Stimulated activated CD4-positive, alpha-beta T cell treated with anti-CD3 and anti-CD28 coated beads, Interleukin-4, amount 100 ng/mL, for 48 hours (primary cell): ENCODE results near the gene HERC4.

ENCODE experiments used
- DNase-seq, 2 donors: peaks; one replicate each; pipeline ENCODE4 v3.0.0-alpha.2; 2020; ENCODE audit warnings: low read depth in 2 of 2

Gene HERC4, protein sequence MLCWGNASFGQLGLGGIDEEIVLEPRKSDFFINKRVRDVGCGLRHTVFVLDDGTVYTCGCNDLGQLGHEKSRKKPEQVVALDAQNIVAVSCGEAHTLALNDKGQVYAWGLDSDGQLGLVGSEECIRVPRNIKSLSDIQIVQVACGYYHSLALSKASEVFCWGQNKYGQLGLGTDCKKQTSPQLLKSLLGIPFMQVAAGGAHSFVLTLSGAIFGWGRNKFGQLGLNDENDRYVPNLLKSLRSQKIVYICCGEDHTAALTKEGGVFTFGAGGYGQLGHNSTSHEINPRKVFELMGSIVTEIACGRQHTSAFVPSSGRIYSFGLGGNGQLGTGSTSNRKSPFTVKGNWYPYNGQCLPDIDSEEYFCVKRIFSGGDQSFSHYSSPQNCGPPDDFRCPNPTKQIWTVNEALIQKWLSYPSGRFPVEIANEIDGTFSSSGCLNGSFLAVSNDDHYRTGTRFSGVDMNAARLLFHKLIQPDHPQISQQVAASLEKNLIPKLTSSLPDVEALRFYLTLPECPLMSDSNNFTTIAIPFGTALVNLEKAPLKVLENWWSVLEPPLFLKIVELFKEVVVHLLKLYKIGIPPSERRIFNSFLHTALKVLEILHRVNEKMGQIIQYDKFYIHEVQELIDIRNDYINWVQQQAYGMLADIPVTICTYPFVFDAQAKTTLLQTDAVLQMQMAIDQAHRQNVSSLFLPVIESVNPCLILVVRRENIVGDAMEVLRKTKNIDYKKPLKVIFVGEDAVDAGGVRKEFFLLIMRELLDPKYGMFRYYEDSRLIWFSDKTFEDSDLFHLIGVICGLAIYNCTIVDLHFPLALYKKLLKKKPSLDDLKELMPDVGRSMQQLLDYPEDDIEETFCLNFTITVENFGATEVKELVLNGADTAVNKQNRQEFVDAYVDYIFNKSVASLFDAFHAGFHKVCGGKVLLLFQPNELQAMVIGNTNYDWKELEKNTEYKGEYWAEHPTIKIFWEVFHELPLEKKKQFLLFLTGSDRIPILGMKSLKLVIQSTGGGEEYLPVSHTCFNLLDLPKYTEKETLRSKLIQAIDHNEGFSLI

DNA sequence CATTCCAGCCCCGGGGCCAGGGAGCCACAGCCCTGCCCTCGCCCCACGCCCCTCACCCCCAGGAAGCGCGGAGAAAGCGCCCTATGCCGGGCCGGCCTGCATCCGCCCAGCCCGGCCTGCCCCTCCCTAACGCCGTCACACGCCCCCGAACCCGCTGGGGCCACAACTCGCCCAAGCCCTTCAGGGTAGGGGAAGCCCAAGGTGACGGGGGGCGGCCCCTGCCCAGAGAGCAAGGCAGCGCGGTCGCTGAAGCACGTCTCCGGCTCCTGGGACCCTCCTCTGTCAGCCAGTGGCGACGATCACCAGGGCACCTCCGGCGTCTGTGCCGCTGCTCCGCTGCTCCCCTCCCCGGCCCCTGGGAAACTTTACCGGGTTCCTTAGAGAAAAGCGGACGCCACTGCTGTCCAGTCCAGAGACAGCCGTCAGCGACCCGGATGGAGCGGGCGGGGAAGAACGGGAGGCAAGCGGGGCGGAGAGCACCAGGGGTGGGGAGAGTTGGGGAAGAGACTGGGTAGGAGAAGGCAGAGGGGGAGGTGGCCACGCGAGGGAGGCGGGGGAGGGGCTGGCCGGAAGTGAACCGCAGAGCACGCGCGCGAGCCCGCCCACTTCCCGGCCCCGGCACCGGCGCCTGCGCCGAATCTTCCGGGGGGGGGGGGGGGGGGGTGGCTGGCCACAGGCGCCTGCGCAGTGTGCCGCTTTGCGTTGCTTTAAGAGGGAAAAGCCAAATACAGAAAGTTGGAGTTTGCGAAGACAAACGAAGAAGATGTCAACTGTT is at the start of gene HERC4:
Gene HERC4 (minus strand): TSS at position 509 of the 775 bp plus-strand sequence. CDS start 2,175 bp downstream, outside the sequence.
- DNase-seq, result peak; percentile 79 to 89

- DNase-seq, result no peak
Observed at GRCh38 chr10:68124718-68125117, 49.6 kb upstream of the HERC4 start.

- DNase-seq, result no peak
Observed at GRCh38 chr10:68121852-68122251, 46.8 kb upstream of the HERC4 start.

GRCh38 chr10:68121020-68121743 is 46.1 kb upstream of the HERC4 start:
- no peak for DNase-seq

DNA sequence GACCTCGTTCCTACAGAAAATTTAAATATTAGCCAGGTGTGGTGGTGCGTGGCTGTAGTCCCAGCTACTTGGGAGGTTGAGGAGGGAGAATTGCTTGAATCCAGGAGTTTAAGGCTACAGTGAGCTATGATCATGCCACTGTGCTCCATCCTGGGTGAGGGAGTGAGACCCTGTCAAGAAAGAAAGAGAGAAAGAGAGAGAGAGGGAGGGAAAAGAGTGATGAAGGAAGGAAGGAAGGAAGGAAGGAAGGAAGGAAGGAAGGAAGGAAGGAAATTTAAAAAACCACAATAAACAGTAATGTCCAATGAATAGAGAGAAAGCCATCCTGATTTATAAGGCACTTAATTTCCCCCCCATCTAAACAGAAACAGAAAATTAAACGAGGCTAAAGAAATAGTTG is 43.6 kb upstream of the HERC4 start:
- no peak for DNase-seq

DNA sequence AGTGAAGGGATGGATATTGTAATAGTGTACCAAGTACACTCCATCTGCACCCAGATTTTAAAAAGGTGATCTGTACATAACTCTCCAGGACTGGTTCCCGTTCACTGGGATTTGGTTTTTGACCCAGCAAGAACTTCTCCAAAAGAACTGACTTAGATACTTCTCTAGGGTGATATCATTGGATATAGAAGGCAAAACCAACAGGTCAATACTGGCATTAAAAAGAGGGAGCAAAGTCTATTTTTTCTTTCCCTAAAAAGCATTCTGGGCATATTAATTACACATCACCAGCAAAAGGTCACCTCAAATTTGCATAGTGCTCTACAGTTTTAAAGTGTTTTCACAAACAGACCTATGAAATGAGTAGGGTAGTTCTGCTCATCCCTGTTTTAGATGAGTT is 37.8 kb upstream of the HERC4 start:
- DNase-seq, result no peak

- no peak for DNase-seq
Observed at GRCh38 chr10:68111584-68111983, 36.5 kb upstream of the HERC4 start.

DNA sequence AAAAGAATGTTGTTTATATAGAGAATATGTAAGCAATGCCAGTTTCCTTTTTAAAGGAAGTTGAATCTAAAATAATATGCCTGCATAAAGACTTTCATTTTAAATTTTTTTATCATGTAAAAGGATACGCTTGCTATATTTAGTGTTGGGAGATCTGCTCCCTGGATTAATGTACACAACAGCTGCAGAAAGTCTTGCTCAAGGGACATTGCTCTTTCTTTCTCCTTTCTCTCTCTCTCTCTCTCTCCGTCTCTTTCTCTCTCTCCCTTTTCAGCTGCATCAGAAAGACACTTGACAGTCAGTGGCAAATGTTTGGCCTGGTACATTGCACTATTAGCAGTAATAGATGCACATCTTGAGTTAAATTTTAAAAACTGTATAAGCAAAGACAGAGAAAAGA is 34.9 kb upstream of the HERC4 start:
- DNase-seq, result no peak

- DNase-seq, result no peak
Observed at GRCh38 chr10:68109331-68109730, 34.2 kb upstream of the HERC4 start, which contains the start of gene MYPN. MYPN (plus strand) TSS chr10:68109488; CDS start chr10:68121439, 11,951 bp downstream.

DNA sequence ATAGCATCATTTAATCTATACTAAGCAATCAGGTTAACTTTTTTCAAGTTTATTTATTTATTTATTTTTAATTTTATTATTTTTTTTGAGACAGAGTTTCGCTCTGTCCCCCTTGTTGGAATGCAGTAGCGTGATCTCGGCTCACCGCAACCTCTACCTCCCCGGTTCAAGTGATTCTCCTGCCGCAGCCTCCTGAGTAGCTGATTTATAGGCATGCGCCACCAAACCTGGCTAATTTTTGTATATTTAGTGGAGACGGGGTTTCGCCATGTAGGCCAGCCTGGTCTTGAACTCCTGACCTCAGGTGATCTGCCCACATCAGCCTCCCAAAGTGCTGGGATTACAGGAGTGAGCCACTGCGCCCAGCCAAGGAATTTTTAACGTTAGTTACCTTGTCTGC is 33.6 kb upstream of the HERC4 start:
- no peak for DNase-seq

GRCh38 chr10:68108051-68108450 is 33.0 kb upstream of the HERC4 start:
- DNase-seq, result no peak

GRCh38 chr10:68107651-68108050 is 32.6 kb upstream of the HERC4 start:
- DNase-seq, result no peak

- DNase-seq, result no peak
Observed at GRCh38 chr10:68106656-68107055, 31.6 kb upstream of the HERC4 start.

DNA sequence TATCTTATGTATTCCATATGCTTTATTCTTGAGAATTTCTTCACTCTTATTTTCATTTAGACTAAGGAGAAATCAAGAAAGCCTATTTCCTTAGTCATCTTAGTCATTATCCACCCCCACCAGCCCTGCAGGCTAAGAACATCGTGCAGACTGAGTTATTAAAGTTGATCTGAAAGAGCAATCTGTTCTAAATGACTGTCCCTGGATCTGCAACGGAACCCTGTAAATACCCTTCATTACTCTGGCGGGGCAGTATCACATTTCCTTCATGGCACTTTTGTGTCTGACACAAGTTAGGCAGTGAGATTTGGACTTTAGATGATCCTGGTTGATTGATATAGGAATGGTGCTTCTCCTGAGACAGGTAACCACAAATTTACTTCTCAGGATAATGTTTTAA is 30.7 kb upstream of the HERC4 start:
- DNase-seq, result no peak

DNA sequence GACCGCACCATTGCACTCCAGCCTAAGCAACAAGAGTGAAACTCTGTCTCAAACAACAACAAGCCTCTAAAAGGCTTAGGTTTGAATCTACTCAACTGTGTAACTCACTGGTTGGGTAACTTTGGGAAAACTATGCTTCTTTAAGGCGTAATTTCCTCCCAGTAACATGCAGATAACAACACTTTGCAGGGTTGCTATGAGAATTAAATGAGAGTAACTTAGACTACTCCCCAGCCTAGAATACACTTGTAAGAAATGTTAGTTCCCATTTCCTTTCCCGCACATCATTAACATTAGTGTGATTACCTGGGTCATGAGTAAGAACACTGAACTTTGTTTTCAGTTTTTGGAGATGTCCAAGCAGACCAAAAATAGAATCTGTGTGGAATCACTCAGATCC is 28.8 kb upstream of the HERC4 start:
- no peak for DNase-seq

- no peak for DNase-seq
Observed at GRCh38 chr10:68103261-68103878, 28.3 kb upstream of the HERC4 start.

GRCh38 chr10:68101066-68101465 is 26.0 kb upstream of the HERC4 start:
- DNase-seq, result no peak

DNA sequence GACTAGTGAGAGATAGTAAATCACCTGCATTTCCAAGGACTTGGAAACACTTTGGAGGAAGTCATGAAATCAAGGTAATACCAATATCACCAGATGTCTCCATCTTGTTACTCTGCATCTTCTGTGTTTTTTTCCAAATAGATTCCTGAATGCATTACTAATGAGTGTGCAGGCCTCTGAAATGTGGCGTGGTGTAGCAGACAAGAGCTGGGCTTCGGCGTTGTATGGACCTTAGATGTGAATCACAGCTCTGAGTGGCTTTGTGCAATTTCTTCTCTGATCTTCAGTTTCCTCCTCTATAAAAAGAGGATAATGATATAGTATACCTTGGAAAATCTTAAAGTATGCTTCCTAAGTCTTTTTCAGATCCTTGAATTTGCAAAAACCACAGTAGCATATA is 24.7 kb upstream of the HERC4 start:
- DNase-seq, result no peak

DNA sequence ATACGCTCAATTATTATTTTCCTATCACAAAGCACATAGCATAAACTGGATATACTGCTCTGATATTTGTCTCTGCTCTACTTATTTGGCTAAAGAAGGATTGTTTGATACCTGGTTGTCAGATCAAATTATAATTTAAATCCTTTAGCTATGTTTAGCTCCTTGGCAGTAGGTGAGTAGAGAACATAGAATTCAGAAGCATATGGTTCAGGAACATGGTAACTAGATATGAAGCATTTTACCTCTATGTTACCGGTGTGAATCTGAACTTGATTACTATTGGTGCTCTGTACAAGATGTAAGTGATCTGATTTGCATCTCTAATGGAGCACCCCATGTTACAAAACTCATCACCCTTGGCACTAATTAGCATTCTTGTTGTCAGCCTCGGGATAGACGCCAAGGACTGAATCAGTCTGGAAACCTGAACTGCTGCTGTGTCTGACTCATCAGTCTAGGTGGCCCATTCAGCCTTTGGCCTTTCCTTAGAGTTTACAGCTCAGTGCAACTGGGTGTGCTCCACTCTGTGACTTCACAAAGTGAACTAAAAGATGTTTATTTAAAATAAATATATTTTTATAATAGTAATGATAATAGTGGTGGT is 21.9 kb upstream of the HERC4 start:
- no peak for DNase-seq

DNA sequence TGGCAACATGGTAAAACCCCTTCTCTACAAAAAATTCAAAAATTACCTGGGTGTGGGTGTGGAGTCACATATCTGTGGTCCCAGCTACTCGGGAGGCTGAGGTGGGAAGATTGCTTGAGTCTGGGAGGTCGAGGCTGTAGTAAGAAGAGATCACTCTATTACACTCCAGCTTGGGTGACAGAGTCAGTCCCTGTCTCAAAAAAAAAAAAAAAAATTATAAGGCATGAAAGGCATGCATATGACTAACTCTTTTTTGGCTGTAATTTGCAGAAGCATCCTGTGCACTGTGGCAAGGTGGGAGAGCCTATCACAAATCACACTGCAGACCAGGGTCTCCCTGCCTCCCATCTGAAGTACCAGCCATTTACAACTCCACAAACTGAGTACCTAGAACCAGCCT is 20.1 kb upstream of the HERC4 start:
- no peak for DNase-seq
